ENCODE data around the gene ELL2.
"Not testable (repeated sequence)": the region's sequence is repeated elsewhere in the genome, so short reads cannot be mapped to it uniquely, and the experiment has no call there.

The ELL2 gene

GRCh38 chr5:95907740-95908706, 53.6 kb downstream of the ELL2 start:
- DNase-seq (ENCODE audit: low read depth in 2 of 2) = no peak

DNA sequence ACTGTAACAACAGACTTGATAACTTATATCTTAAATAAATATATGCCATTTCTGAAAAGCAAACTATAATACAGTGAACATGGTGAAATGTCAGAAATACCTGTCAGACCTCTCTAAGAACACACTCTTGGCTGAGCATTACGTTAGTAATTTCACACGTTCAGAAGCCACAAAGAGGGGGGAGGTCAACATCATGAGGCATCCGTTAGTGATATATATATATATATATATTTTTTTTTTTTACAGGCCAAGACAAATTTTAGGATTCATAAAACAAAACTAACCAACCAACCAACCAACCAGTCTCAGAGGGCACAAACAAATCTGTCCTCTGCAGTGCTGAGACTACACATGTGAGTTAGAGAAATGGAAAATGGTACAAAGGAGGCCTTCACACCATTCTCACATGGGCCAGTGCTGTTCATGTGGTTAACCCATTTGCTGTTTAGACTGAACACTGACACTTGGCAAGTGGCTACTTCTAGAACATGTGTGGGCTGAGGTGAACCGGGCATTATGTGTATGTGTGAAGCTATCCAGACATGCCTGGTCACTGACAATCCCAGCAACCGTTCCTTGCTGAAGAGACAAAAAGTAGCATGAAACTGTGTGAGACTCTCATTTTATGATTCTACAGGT, 54.5 kb downstream of the ELL2 start:
- no peak for DNase-seq (ENCODE audit: low read depth in 2 of 2)

DNA sequence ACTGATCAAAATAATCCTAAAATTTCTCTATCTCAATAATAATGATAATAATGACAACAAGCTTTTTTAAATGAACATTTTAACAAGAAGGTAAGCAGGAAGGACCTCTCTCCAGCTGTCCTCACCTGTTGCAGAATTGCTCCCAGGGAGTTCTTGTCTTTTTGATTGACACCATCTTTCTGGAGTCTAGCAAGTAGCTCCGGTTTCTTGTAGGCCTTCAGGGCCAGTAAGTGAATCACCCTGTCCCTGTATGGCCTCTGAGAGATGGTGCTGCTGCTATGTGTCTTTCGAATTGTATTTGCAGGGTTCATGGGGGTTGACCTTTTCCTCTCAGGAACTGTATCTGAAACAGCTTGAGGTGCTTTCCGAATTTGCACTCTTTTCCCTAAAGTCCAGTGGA, 55.3 kb downstream of the ELL2 start:
- not testable (repeated sequence) for DNase-seq (ENCODE audit: low read depth in 2 of 2)

DNA sequence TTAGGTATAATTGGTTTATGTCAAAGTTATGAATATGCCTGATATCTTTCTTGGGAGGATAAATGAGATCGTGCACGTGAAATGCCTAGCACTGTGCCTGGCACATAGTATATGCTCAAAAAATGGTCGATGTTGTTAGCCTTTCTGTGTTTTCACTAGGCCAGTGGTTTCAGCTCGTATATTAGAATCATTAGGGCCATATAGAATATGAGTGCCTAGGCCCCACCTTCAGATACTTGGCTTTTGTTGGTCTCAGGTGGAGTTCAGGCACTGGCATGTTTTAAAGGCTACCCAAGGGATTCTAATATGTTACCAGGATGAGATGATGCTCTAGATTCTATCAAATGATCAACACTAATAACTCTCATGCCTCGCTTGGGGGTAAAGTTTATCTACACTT, 56.8 kb downstream of the ELL2 start:
- no peak for DNase-seq (ENCODE audit: low read depth in 2 of 2)

GRCh38 chr5:95903838-95904237, 57.8 kb downstream of the ELL2 start:
- no peak for DNase-seq (ENCODE audit: low read depth in 2 of 2)

DNA sequence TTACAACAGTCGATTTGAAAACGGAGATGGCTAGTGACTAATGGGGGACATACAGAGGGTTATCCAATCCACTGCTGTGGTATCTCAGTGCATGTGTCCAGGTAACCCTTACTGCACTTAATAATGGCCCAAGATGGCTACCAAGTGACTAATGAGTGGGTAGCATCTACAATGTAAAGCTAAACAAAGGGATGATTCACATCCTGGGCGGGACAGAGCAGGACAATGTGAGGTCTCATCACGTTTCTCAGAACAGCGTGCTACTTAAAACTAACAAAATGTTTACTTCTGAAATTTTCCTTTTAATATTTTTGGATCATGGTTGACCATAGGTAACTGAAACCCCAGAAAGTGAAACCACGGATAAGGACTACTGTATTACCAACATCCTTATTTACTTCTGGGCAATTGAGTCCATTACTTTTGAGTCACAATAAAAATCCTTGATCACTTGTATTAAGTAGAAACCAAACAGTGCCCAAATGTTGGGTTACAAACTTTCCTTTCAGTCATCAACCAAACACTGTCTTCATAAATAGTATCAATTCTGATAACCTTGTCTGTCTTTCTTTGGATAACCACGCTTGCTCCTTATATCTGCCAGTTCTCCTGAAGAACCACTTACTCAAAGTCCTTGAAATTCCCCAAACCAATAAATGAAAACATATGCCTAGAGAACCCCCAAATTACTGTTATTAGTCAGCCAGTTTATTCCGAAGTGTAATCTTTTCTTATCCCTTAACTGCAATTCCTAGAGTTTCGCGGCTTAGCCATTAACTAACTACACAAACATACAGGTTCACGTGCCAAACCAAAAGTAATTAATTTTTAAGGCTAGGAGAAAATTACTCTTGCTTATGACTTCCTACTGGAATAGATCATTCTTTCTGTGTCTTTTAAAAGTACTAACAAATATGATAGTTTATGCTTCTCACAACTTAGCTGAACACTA, 59.7 kb downstream of the ELL2 start:
- DNase-seq (ENCODE audit: low read depth in 2 of 2) = no peak

DNA sequence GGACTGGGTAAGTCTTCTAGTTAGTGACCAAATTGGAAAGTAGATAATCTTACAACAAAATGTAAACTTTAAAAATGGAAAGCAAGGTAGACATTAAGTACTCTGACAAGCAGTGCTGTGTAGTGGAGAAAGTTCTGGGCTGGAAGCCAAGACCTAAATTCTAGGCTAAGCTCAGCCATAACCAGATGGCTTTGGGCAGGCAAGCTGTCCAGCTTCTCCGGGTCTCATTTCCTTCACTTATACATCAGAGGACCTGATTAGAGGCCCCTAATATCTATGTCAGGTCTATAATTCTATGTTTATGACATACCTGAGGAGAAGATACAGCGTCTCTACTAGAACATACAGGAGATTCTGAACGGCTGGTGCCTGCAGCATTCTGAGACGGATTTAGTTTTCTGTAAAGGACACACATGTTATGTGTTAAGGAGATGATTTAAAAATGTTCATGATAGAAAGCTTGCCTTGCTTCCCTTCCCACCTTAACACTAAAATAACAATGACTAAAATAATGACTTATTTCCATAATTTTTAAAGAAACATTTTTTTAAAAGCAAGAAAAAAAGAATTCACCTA, 61.2 kb downstream of the ELL2 start:
- DNase-seq (ENCODE audit: low read depth in 2 of 2) = no peak

DNA sequence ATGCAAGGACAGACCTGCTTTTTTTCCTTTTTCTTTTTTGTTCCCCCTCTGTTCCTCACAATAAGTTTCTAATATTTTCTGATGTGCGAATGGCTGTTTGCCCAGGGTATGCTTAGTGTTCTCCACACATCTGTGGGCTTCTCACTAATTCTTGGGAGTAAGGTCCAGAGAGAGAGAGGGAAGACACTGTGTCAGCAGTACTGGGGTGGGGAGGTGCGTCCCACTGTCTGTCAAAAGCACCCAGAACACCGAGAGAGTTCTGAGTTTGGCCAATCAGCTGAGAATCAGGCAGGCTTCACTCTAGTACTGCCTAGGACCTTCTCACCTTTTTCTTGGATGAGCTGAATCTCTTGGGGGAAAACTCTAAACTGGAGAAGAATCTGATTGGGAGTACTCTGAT, 61.8 kb downstream of the ELL2 start:
- no peak for DNase-seq (ENCODE audit: low read depth in 2 of 2)

DNA sequence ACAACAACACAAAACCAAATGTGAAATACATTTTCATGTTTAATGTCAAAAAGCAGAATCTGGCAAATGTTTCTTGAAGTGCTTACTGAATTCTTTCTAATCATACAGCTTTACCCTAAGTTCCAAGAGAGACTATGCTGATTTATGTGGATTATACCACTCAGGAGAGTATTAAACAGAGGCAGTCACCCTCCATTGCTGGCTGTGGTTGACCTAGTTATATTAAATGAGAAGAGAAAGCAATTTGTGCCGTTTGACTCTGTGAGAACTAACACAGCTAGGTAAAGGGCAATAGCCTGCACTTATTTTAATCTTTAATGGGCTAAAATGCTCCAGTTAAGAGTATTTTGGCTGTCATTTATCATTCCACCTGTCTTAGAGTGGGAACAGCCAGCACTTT, 62.6 kb downstream of the ELL2 start:
- DNase-seq (ENCODE audit: low read depth in 2 of 2) = no peak

DNA sequence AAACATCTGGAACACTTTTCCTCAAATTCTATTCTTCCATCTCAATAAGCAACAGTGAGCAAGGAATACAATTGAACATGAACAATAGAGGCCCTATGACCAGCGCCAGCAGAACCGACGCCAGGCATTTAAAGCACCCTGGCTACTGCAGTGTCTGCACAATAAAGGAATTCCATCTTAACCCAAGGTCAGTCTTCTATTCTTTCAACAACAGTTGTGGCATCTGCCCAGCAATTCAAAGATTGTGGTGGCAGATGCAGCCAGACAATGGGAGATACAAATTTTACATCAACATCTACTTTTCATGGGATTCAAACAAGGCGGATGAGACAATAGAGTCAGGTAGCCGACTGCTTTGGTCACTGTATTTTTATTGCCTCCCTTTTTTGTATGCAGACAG, 65.9 kb downstream of the ELL2 start:
- no peak for DNase-seq (ENCODE audit: low read depth in 2 of 2)

DNA sequence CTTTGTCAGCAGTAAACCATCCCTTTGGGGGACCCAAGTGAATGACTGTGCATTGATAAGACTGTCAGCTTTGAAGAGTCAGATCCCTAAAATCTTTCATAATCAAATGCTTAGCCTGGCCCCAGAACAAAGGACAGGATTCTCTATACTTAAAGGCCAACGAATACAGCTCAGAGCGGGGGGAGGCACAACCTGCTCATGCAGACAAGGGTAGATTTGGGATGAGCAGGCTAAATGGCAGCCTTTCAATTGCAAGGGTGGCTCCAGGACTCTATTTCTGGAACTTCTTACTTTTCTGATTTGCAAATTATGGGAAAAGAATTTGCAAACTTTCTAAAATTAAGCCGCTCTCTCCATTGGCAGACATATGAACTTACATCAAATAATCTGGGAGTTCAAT, 66.4 kb downstream of the ELL2 start:
- DNase-seq (ENCODE audit: low read depth in 2 of 2) = no peak

GRCh38 chr5:95892784-95893354, 68.8 kb downstream of the ELL2 start:
- DNase-seq (ENCODE audit: low read depth in 2 of 2) = no peak

DNA sequence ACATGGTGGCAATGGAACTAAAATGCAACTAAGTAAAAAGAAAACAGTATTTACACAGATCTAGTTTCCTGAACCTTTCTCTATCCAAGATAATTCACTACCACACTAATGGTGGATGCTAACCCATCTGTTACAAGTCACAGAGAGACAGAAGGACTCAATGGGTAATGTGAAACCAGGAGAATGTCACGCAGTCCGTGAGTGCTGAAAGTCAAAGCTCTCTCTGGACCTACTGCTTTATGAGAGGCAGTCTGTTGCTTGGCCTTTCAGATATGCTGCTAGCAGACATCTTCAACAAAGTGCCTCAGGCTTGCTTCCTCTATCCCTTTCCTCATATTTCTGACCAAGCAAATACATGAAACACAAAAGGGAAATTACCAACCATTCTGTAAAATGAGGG, 70.2 kb downstream of the ELL2 start:
- no peak for DNase-seq (ENCODE audit: low read depth in 2 of 2)

GRCh38 chr5:95889076-95889475, 72.6 kb downstream of the ELL2 start:
- no peak for DNase-seq (ENCODE audit: low read depth in 2 of 2)

DNA sequence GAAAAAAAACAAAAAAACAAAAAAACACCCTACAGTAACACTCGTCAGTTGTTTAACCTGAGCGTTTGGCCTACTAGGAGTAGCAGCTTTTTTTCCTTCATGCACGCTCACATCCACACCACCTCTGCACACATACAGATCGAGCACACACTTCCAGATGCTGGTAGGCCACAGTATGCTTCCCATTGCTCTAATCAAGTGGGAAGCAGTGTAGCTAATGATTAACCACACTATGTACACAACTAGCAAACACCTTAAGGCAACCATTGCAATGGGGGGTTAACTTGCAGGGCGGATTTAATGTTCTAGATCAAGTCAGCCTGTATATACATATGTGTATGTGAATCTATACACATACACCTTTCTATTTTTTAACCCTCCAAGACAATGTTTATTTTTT, 73.7 kb downstream of the ELL2 start:
- no peak for DNase-seq (ENCODE audit: low read depth in 2 of 2)

- no peak for DNase-seq (ENCODE audit: low read depth in 2 of 2)
These were observed 75.2 kb downstream of the ELL2 start for GRCh38 chr5:95886340-95887044.

DNA sequence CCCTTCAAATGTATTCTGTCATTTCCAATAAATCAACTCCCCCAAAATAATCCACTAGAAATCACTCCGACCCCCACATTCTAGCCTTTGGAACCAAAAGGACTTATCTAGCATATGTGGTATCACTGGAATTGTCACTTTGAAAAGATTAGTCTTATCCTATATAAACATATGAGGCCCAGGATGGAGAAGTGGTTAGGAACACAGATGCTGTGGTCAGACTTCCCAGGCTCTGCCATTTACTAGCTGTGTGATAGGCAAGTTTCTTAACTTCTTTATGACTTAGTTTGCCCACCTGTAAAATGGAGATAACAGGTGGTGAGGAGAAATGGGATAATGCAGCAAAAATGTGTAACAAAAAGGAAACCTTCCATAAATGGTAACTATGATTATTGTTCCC, 77.1 kb downstream of the ELL2 start:
- no peak for DNase-seq (ENCODE audit: low read depth in 2 of 2)

DNA sequence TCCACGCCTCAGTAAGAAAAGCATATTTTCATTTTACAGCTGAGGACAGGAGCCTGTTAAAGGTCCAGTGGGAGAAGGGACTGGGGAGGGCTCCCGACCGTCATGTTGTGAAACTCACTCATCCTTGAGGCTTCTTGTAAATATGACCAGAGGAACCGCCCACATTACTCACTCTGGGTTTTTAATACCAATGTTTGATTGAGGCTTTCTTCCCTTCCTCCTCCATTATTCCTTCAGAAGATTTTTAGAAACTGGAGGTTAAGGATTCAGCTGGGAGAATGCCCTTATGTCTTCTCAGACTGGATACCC, 77.7 kb downstream of the ELL2 start:
- no peak for DNase-seq (ENCODE audit: low read depth in 2 of 2)

- no peak for DNase-seq (ENCODE audit: low read depth in 2 of 2)
These were observed 78.2 kb downstream of the ELL2 start for GRCh38 chr5:95883185-95884016.

DNA sequence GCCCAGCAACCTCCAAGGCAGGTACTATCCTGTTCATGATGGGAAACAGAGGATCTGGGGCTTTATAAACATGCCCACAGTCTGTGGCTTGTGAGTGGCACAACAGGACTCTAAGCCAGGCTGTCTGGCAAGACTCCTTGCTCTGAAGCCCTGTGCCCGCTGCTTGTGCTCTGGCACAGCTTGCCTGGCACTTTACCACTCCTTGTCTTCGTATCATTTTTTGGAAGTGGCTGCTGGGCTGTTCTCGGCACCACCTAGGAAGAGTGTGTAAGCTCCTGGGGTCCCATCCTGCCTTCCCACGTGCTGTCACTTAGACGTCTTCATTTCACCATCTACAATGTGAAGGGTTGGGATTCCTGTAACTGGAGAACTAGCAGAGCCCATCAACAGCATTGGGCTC, 79.8 kb downstream of the ELL2 start:
- DNase-seq (ENCODE audit: low read depth in 2 of 2) = no peak
